NCI-H2227 (cell line): ENCODE results near the gene TBC1D20.
"Not testable (repeated sequence)": the region's sequence is repeated elsewhere in the genome, so short reads cannot be mapped to it uniquely, and the experiment has no call there.

Experiments used
- DNase-seq: peaks from one replicate; lab custom pipeline; 2025; ENCODE audit not compliant: unreplicated experiment; lab: John Stamatoyannopoulos, UW

The TBC1D20 gene

GRCh38 chr20:476561-477249, 14.4 kb upstream of the TBC1D20 start:
- not testable (repeated sequence) for DNase-seq

- no peak for DNase-seq
Observed at GRCh38 chr20:475463-476357, 13.4 kb upstream of the TBC1D20 start.

GRCh38 chr20:474581-474980, 12.2 kb upstream of the TBC1D20 start:
- no peak for DNase-seq

- DNase-seq: no peak
Observed at GRCh38 chr20:472889-473292, 10.6 kb upstream of the TBC1D20 start.

- no peak for DNase-seq
Observed at GRCh38 chr20:472137-472846, 10.0 kb upstream of the TBC1D20 start.

GRCh38 chr20:469746-470490, 7.6 kb upstream of the TBC1D20 start:
- DNase-seq: no peak

- DNase-seq: no peak
Observed at GRCh38 chr20:467755-468154, 5.4 kb upstream of the TBC1D20 start.

GRCh38 chr20:461254-462198, 807 bp downstream of the TBC1D20 start:
- peak; percentile 65 for DNase-seq

- no peak for DNase-seq
Observed at GRCh38 chr20:460707-461106, 1.6 kb downstream of the TBC1D20 start.

- DNase-seq: no peak
Observed at GRCh38 chr20:460180-460579, 2.2 kb downstream of the TBC1D20 start.

- DNase-seq: no peak
Observed at GRCh38 chr20:458776-459175, 3.6 kb downstream of the TBC1D20 start.

- DNase-seq: no peak
Observed at GRCh38 chr20:454951-455350, 7.4 kb downstream of the TBC1D20 start.

GRCh38 chr20:452021-452420, 10.3 kb downstream of the TBC1D20 start:
- DNase-seq: not testable (repeated sequence)

- no peak for DNase-seq
Observed at GRCh38 chr20:445514-446336, 16.6 kb downstream of the TBC1D20 start.

- DNase-seq: no peak
Observed at GRCh38 chr20:444862-445426, 17.4 kb downstream of the TBC1D20 start.

GRCh38 chr20:444117-444516, 18.2 kb downstream of the TBC1D20 start:
- no peak for DNase-seq

GRCh38 chr20:443223-443775, 19.0 kb downstream of the TBC1D20 start:
- no peak for DNase-seq

- no peak for DNase-seq
Observed at GRCh38 chr20:440636-441035, 21.7 kb downstream of the TBC1D20 start.
